HG03103 (cell line): ENCODE results near the gene PRC1.
A peak's percentile ranks its signal among the peaks of the same experiment; 100 is the strongest.

Source experiments
- ATAC-seq: cut with Tn5 transposase; IDR thresholded peaks from one replicate; pipeline ENCODE4 v1.9.1; 2021; ENCODE audit warnings: low read depth; ENCODE audit not compliant: unreplicated experiment

The PRC1 gene

GRCh38 chr15:90990446-90990845, 3.9 kb downstream of the PRC1 start:
- ATAC-seq: no peak

- ATAC-seq: no peak
These were observed 5.1 kb downstream of the PRC1 start for GRCh38 chr15:90989040-90989768.

DNA sequence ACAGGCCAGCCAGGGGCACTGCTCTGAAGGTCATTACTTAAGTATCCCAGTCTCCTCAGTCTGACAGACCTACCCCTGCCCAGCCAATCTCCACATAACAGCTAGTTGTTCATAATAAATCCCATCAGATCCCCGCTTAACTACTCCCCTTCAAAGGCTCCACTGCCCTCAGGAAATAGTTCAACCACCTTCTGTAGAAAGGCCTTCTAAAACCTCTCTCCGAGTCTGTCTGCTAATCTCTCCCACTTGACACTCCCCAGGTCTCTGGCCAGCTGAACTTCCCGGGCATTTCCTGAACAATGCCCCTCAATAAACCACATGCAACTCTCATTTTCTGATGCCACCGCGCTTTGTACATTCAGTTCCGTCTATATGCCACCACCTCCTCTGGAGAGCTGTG, 6.0 kb downstream of the PRC1 start:
- ATAC-seq: no peak

DNA sequence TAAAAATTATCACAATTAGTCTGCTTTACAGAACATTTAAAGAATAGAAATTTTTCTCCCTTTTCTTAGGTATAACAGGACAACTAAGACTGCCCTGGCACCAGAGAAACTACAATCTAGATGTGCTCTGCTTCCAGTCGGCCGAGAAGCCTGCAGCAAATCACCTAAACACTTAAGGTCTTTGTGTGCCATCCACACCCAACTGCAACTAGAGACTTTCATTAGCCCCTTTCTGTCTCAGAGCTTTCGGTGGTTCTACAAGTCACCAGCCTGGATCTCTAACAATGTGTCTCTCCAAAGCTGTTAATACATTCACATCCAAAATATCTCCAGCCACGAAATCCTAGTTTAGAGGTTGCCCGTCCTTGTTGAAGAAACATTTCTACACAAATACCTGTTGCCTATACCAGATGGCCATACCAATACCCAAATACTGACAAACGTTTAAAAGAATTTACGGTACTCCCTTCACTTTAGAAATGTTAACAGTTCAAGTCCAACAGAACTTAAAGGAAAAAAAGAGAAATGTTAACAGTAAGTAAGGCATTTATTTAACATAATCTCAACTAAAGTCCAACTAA, 6.7 kb downstream of the PRC1 start:
- no peak for ATAC-seq

- peak; percentile 64 for ATAC-seq
These were observed 7.4 kb downstream of the PRC1 start for GRCh38 chr15:90986790-90987507.

DNA sequence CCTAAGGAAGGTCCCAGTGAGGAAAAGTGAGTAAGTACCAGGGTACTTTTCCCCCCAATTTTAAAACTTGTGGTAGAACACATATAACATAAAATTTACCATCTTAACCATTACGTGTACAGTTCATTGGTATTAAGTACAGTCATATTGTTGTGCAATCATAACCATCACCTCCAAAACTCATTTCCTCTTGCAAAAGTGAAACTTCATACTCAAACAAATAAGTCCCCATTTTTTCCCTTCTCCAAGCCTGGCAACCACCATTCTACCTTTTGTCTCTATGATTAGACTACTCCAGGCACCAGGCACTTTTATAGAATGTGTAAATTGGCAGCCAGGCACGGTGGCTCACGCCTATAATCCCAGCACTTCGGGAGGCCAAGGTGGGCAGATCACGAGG, 12.2 kb downstream of the PRC1 start:
- ATAC-seq: peak; percentile 34

DNA sequence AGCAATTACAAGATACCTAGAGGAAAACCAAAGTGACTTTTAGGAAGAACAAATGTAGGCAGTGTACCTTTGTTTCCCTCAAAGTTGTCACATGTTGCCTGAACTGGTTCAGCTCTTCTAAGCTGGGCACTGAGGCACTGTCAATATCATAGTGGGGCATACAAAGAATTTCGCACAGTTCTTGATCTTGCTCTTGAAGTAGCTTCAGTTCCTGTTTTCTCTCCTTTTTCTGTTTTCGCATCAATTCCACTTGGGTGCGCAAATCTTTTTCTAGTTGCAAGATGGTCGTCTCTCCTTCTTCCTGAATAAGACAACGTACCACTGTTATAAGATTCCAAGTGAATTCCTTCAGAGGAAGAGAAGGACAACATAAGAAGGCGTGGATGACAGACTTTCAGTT, 12.7 kb downstream of the PRC1 start:
- ATAC-seq: peak; percentile 76

GRCh38 chr15:90979582-90979981, 14.8 kb downstream of the PRC1 start:
- ATAC-seq: no peak

DNA sequence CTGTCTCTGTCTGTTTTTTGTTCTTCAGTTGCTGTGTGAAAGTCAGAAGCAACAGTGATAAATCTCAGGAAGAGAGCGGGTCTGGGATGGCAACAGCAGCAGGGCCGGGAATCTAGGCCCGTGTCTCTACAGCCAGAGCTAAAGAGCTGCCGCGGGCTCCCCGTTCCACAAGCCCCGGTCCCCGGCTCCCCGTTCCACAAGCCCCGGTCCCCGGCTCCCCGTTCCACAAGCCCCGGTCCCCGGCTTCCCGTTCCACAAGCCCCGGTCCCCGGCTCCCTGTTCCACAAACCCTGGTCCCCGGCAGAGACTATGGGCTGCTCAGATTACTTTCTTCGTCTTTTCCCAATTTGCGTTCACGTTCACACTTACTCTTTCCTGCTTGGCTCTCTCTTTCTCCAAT, 20.1 kb downstream of the PRC1 start:
- no peak for ATAC-seq

GRCh38 chr15:90972133-90972532, 22.2 kb downstream of the PRC1 start:
- ATAC-seq: no peak

- ATAC-seq: no peak
These were observed 24.1 kb downstream of the PRC1 start for GRCh38 chr15:90970274-90970673.

DNA sequence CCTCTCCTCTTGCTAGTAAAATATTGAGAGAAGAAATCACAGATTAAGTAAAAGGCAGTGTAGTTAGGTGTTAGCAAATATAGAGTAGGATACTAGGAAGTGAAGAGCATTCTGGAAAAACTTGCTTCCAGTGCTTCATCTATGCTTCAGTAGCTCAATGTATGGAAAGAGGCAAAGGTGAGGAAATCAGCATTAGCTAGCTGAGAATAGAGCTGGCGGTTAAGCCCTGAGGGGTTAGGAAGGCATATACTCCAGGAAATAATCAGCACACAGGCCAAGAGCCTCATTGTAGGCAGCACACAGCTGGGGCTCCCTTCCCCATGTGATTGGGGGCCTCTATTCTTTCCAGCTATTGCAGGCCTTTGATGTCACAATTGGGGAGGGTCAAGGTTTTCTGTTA, 25.9 kb downstream of the PRC1 start:
- ATAC-seq: no peak

GRCh38 chr15:90967206-90967605, 27.1 kb downstream of the PRC1 start:
- no peak for ATAC-seq

DNA sequence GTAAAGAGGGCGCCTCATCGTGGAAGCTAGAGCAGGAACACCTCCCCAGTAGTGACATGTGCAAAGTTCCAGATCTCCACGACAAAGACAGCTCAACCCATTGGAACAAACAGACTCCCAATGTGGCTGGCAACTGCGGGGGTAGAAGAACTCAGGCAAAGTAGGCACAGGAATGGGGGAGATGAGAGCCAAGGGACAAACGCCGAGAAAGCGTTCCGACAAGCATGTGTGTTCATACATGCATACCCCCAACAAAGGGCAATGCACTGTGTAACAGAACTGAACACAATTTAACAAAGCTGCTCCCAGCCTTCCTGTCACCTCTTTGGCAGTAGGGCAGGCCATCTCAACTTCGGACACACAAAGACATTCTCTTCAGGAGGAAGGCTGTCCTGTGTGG, 28.1 kb downstream of the PRC1 start:
- ATAC-seq: no peak

- no peak for ATAC-seq
These were observed 32.3 kb downstream of the PRC1 start for GRCh38 chr15:90962021-90962420.

- ATAC-seq: no peak
These were observed 33.8 kb downstream of the PRC1 start for GRCh38 chr15:90960298-90961091.

- no peak for ATAC-seq
These were observed 34.4 kb downstream of the PRC1 start for GRCh38 chr15:90959894-90960293.

- no peak for ATAC-seq
These were observed 35.2 kb downstream of the PRC1 start for GRCh38 chr15:90959028-90959595.

DNA sequence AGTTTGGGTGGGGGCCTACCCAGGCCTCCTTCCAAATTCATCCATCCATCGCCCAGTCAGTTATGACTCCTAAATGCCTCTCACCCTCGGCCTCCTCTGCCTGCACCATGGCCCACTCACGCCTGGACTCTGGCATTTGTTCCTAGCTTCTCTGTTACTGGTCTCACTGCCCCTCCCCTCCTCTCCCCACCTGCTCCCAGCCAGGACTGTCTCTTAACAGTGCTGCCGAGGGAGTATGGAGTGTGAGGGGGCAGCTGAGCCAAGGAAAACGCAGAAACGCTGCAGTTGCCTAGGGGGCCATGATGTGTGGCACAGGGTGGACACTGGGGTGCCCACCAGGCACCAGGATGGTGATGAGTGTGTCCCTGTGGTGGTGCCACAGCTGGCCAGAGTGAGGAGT, 36.5 kb downstream of the PRC1 start:
- ATAC-seq: no peak

GRCh38 chr15:90957031-90957790, 37.1 kb downstream of the PRC1 start:
- no peak for ATAC-seq
